HG03520 (cell line): ENCODE data around the gene MVB12A.

Experiments used
- ATAC-seq: cut with Tn5 transposase; IDR thresholded peaks from one replicate; pipeline ENCODE4 v1.9.1; 2021; ENCODE audit warnings: mild to moderate bottlenecking, moderate library complexity; ENCODE audit not compliant: unreplicated experiment

MVB12A gene

DNA sequence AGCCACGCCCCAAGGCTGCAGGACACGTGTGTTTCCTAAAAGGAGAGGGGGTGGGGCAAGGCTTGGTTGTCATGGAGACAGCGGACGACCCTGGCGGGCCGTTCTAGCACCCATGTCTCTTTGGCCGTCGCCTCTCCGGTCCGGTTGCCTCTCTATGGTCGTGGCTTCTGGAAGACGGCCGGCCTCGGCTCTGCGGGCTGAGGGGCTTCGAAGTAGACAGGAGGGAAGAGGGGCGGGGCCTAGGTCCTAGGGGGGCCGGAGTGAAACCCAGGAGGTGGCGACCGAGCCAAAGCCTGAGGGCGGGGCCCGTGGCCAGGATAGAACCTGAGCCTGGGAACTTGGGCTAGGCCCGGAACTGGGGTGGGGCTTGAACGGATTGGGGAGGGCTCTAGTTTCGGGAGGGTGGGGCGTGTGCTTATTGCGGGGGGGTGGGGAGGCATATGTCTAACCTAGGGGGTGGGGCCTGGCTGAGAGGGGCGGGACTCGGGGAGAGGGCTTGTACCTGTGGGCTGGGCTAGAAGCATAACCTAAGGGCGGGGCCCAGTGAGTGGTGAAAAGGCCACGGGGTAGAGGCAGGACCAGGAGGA lies 49.7 kb downstream of the MVB12A start:
- peak; percentile 53 for ATAC-seq

DNA sequence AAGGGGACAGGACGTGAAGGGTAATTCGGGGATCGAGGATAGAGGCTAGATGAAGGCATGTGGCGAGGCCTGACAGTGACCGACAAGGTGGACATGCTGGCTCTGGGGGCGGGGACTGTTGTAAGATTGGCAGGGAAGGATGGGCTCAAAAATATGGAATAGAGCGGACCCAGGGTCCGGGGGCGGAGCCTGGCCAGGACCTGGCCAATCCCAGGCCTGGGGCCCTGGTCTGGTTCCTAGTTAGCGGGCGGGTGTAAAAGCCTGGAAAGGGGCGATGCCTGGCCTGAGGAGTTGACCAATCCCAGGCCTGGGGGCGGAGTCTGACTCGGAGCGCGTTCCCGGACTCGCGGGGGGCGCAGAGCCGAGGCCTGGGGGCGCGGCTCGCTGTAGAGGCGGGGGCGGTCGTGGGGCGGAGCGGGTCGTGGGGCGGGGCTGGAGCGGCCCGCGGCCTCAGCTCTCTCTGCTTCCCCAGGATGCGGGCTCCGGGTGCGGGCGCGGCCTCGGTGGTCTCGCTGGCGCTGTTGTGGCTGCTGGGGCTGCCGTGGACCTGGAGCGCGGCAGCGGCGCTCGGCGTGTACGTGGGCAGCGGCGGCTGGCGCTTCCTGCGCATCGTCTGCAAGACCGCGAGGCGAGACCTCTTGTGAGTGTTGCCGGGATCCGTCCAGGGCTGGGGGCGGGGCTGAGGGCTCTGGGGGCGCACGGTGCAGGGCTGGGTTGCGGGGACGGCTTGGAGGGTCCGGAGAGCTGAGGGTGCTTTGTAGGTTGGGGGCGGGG lies 50.4 kb downstream of the MVB12A start, which contains the start of gene SLC27A1:
SLC27A1 (plus strand) TSS at position 457 of the 774 bp plus-strand sequence; CDS start at position 474, 17 bp downstream.
- ATAC-seq: peak; percentile 48

DNA sequence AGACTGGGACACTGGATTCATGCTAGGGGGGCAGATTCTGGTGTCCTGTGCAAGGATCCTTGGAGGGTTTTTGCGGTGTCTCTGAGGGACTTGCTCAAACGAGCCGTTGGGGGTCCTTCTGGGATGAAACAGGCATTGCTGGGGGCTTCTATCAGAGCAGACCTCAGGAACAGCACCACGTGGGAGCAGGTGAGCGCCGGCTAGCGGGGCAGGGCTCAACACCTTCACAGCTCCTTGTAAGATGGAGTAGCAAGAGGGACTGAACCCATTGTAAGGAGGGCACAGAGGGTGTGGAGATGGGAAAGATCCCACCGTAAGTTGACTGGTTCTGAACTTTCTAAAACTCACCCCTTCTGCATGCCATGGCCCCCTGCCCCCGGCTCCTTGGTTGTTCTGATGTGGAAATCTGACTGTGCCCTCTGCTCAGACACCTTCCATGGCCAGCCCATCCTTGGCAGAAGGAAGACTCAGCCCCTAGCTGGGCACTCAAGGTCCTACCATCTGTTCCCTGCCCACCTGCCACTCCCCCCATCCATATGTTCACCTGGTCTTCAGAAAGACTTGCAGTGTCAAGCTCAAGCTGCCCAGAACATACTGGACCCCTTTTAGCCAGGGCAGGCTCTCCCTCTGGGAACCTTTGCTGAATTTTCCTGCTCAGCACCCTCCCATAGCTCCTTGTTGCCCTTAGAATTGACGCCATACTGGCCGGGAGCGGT lies 51.7 kb downstream of the MVB12A start:
- no peak for ATAC-seq

DNA sequence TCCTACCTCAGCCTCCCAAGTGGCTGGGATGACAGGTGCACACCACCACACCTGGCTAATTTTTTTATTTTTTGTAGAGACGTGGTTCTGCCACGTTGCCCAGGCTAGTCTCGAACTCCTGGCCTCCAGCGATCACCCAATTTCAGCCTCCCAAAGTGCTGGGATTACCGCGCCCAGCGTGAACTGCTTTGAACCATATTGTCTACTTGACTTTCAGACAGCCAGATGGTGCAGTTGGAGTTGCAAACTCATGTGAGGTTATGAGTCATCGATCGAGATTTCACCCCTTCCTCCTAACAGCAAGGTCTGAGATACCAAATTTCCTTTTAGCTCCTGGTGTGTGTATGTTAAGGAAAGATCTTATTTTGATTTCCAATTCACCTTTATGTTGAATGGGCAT lies 53.2 kb downstream of the MVB12A start:
- no peak for ATAC-seq
